Fibroblast of villous mesenchyme (primary cell): ENCODE measurements around the gene ARTN. TPM values are rescaled to one million over a fixed set of nuclear protein-coding genes. Genes with fewer than 3 reads are reported as not detected.
A peak's percentile ranks its signal among the peaks of the same experiment; 100 is the strongest.

Experiments used
- DNase-seq: peaks from one replicate; pipeline ENCODE4 v3.0.0-alpha.2; 2010; ENCODE audit warnings: low read depth
- H3K4me3 ChIP-seq: 2 replicates; pipeline ENCODE4 v1.5.1; 2011; ENCODE audit warnings: low read depth, mild to moderate bottlenecking, low read length
- total RNA-seq: library from RNA; depleted of rRNA; stranded (reverse); fragments of >200 nt; gene quantifications from 2 replicates; pipeline ENCODE4 v1.2.3, GENCODE V29; 2012
- TF ChIP-seq, protein P1 (sequence below): IDR thresholded peaks from 2 replicates; pipeline ENCODE4 v1.5.1; 2012; ENCODE audit warnings: low read depth, mild to moderate bottlenecking, low read length; ENCODE audit not compliant: insufficient read depth

ARTN gene
- total RNA-seq, 1 donor, result 0.86 TPM

DNA sequence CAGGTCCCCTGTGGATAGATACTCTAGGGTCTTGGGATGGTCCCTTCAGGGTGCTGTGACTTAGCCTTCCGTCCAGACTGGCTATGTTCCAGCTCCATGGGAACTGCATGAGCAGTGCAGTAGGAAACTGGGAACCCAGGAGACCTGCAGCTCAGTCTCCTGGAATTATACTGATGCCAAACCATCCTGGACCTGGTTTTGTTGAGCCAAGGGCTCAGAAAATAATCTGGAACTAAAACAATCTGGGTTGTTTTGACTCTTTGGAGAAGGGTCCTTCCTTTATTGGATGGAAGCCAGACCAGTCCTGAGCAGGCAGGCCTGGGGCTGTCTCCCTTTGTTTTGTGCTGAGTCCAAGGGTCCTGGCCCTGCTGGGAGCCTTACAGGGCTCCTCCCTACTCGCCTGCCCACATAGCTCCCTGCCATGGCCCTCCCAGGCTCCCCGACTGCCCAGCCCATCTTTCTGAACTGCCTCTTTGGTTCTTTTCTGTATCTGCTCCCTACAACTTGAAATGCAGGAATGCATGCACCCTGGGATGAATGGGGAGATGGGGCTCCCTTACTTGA, 14.4 kb downstream of the ARTN start:
- no peak for DNase-seq

DNA sequence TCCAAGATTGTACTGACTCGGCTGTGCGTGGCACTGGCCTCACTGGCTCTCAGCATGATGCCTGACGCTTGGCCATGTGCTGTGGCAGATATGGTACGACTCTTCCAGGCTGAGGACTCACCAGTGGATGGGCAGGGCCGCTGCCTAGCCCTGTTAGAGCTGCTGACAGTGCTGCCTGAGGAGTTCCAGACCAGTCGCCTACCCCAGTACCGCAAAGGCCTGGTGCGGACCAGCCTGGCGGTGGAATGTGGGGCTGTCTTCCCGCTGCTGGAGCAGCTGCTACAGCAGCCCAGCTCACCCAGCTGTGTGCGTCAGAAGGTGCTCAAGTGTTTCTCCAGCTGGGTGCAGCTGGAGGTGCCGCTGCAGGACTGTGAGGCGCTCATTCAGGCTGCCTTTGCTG, 16.1 kb downstream of the ARTN start:
- H3K4me3 ChIP-seq, result no peak overlapping the region
- TF ChIP-seq, protein P1, sequence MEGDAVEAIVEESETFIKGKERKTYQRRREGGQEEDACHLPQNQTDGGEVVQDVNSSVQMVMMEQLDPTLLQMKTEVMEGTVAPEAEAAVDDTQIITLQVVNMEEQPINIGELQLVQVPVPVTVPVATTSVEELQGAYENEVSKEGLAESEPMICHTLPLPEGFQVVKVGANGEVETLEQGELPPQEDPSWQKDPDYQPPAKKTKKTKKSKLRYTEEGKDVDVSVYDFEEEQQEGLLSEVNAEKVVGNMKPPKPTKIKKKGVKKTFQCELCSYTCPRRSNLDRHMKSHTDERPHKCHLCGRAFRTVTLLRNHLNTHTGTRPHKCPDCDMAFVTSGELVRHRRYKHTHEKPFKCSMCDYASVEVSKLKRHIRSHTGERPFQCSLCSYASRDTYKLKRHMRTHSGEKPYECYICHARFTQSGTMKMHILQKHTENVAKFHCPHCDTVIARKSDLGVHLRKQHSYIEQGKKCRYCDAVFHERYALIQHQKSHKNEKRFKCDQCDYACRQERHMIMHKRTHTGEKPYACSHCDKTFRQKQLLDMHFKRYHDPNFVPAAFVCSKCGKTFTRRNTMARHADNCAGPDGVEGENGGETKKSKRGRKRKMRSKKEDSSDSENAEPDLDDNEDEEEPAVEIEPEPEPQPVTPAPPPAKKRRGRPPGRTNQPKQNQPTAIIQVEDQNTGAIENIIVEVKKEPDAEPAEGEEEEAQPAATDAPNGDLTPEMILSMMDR, result no peak
- DNase-seq, result peak; percentile 76

More for the DNA sequence above, 14.4 kb downstream of the ARTN start:
- TF ChIP-seq, protein P1, result no peak
- peak overlapping the region; percentile 82 for H3K4me3 ChIP-seq

DNA sequence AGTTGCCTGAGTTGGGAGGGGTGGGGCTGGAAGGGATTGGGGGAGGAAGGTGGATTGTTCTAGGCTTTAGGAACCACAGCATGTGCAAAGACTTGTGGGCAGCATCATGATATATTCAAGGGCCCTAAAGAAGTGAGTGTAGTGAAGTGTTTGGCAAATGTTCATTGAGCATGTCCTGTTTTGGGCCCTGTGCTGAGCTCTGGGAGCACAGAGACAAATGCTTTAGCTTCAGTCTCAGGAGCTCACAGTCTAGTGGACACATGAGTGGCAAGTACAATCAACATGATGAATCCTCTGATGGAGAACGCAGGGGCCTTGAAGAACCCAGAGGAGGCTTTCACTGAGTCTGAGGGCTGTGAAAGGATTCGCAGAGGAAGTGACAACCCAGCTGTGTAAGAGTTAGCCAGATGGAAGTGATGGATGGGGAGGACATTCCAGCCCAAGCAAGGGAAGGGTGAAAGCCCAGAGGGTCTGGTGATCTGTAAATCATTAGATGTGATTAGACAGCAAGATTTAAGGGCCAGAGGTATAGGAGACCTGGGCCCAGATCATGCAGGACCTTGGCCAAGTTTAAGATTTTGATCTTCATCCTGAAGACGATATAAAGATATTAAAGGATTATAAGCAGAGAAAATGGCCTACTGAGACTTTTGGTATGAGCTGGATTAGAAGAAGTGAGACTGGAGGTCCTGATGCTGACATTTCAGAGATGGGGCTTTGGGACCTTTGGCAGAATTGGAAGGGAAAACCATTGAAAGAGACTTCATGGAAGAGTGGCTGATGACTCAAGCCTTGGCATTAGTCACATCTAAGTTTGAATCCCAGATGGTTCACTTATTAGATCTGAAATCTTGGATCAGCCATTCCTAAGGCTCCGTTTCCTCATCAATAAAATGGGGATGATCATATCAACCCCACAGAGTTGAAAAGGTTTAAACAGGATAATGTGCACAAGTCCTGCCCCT, 17.7 kb downstream of the ARTN start:
- TF ChIP-seq, protein P1, result no peak
- no peak for DNase-seq
- no peak overlapping the region for H3K4me3 ChIP-seq

DNA sequence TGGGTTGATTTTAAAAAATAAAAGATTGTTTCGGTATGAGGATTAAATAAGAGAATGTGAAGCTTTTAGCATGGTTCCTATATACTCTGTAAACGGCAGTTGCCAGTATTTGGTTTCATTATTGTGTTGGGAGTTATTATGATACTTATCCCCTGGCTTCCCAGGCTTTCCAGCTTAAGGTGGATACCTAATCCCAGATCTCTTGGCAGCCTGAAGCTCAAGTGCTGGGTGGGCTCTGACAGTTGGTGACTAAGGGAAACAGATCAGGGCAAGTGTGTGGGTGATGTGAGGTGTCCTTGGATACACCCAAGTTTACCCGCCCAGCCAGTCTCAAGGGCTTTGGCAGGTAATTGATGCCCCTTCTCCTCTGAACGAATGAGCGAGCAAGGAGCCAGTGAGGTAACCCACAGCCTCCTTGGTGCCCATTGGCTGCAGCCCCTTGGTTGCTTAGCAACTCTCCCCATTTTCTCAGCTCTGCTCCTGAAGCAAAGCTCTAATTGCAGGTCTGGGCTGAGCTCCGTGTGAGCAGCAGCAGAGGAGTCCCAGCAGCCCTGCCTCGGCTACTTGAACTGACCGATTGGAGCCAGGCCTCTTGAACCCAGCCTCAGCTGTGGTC, 19.2 kb downstream of the ARTN start:
- no peak for DNase-seq
- TF ChIP-seq, protein P1, result no peak

DNA sequence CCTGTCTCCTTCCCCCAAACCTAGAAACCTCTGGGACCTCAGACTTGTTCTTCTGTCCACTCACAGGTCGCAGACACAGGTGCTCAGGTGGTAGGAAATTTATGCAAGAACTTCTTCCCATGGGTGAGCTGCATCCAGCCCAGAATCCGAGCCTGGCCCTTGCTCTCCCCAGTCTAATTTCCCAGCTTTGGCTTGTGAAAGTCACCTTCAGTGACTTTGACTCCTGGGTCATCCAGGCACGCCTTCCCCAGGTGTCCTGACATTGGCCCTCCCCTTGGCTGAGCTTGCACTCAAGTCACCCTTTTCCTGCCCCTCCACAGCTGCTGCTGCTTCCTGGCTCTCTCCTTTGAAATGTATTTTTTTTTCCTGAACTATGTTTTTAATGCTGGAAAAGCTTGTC, 19.8 kb downstream of the ARTN start:
- TF ChIP-seq, protein P1, result no peak
- no peak overlapping the region for H3K4me3 ChIP-seq
- no peak for DNase-seq

More for the DNA sequence above, 19.2 kb downstream of the ARTN start:
- H3K4me3 ChIP-seq, result no peak overlapping the region

DNA sequence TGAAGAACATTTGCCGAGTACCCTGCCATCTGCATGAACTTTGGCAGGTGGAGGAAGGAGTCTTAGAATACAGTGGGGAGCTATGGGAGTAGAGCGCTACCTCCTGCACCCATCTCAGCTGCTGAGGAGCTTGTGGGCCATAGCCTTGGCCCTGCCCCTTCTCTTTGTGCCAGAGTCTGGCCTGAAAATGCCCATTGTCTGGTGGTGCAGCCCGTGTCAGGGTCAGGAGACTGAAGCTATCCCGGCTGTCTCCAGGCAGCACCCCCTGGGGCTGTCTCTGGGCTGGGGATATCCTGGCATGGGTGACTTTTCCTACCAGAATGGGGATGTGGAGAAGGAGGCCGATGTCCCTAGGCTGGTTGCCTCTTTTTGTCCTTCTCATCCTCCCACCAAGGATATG, 20.4 kb downstream of the ARTN start:
- TF ChIP-seq, protein P1, result no peak
- no peak for DNase-seq
- H3K4me3 ChIP-seq, result no peak overlapping the region
